Calu3 (cell line): ENCODE results near the gene OR8B3. TPM values are rescaled to one million over a fixed set of nuclear protein-coding genes. Genes with fewer than 3 reads are reported as not detected.
"Not testable (repeated sequence)": the region's sequence is repeated elsewhere in the genome, so short reads cannot be mapped to it uniquely, and the experiment has no call there.

Experiments used
- BruUV-seq: library from RNA; stranded (reverse); fragments of 400-500 nt; replicated peaks from 2 replicates; lab custom pipeline; 2021; lab: Mats Ljungman, UMichigan
- CTCF ChIA-PET: fragments of 300-600 bp; sonication (Branson Sonifier 250); formaldehyde crosslinking; loops from one replicate; lab custom pipeline; 2022; ENCODE audit warnings: antibody characterized with exemption; lab: Charles Lee
- DNase-seq: peaks from one replicate; pipeline ENCODE4 v3.0.0; 2022
- H3K27ac Mint-ChIP-seq: one replicate; pipeline ENCODE4 v1.8.0; 2022; ENCODE audit warnings: mixed read lengths; ENCODE audit not compliant: unreplicated experiment
- H3K27me3 Mint-ChIP-seq: one replicate; pipeline ENCODE4 v1.8.0; 2022; ENCODE audit warnings: mixed read lengths; ENCODE audit not compliant: unreplicated experiment
- H3K36me3 Mint-ChIP-seq: one replicate; pipeline ENCODE4 v1.8.0; 2022; ENCODE audit warnings: mild to moderate bottlenecking, moderate library complexity, mixed read lengths; ENCODE audit not compliant: insufficient read depth, unreplicated experiment
- H3K4me1 Mint-ChIP-seq: one replicate; pipeline ENCODE4 v1.8.0; 2022; ENCODE audit warnings: mild to moderate bottlenecking, low read depth, mixed read lengths; ENCODE audit not compliant: unreplicated experiment
- H3K4me3 Mint-ChIP-seq: one replicate; pipeline ENCODE4 v1.8.0; 2022; ENCODE audit warnings: mild to moderate bottlenecking, low read depth, moderate library complexity, mixed read lengths; ENCODE audit not compliant: unreplicated experiment
- H3K9me3 Mint-ChIP-seq: one replicate; pipeline ENCODE4 v1.8.0; 2022; ENCODE audit warnings: low read depth, mixed read lengths; ENCODE audit not compliant: unreplicated experiment
- CTCF ChIP-seq: fragments of 200-600 bp; IDR thresholded peaks from one replicate; pipeline ENCODE4 v1.8.0; 2022; ENCODE audit warnings: antibody characterized with exemption; ENCODE audit not compliant: unreplicated experiment
- intact Hi-C: fragments of 100-400 bp; cut with micrococcal nuclease; formaldehyde crosslinking; loops from one replicate; pipeline ENCODE4 v1.10.0; 2022; ENCODE audit not compliant: unreplicated experiment
- total RNA-seq: library from RNA; stranded (reverse); gene quantifications from 2 replicates; pipeline ENCODE4 v1.2.3, GENCODE V29; 2022

Gene OR8B3
- total RNA-seq, 1 experiment from 2014 or later: not detected

- H3K36me3 Mint-ChIP-seq: no peaks in the 10 kb centered on the region
- no peaks in the 10 kb centered on the region for H3K4me1 Mint-ChIP-seq
- BruUV-seq: no TSS peak
- intact Hi-C loops: no loop called here
- CTCF ChIA-PET: no interaction called here
- no peak overlapping the region for H3K27ac Mint-ChIP-seq
- no peak for TF ChIP-seq CTCF
- no peaks in the 10 kb centered on the region for H3K27me3 Mint-ChIP-seq
- peaks cover 4% of the 10 kb centered on the region for H3K9me3 Mint-ChIP-seq
- DNase-seq: no peak
- H3K4me3 Mint-ChIP-seq: no peak overlapping the region
Measured at GRCh38 chr11:124394408-124394807, 4.4 kb downstream of the OR8B3 start.

DNA sequence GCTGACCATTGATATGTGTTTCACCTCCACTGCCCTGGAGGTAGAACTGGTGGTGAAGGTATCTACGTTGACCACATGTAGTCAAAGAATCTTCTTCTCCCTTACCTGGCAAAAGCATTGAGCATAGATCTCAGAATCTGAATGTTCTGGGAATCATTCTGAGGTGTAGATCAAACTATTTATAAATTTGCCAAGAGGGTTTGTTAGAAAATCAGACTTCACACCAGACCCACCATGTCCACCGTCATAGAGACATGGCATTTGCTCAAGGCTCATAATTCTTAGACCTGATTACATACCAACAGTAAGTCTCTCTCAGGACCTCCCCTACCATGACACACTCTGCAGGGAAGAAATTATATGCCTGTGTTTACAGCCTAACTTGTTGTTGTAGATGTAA is 14.4 kb downstream of the OR8B3 start, which contains the start of gene OR8B2:
OR8B2 (minus strand) TSS at position 101 of the 400 bp plus-strand sequence. CDS start 1,156 bp downstream, outside the sequence.
- Mint-ChIP-seq H3K27ac (no peak within 1 kb of the TSS), H3K27me3 (no peaks in the 10 kb centered on the region), H3K4me3 (no peak within 1 kb of the TSS), H3K9me3 (no peaks in the 10 kb centered on the region), H3K36me3 (no peaks in the 10 kb centered on the region), H3K4me1 (no peaks in the 10 kb centered on the region)
- BruUV-seq: no TSS peak
- CTCF ChIA-PET: interaction anchor here (0.6 kb wide), 1 partner anchor 1299 kb away, joined by 5 read pairs; no protein-coding TSS in a partner anchor
- no peak for DNase-seq
- TF ChIP-seq CTCF: no peak
- intact Hi-C loops: no loop called here

DNA sequence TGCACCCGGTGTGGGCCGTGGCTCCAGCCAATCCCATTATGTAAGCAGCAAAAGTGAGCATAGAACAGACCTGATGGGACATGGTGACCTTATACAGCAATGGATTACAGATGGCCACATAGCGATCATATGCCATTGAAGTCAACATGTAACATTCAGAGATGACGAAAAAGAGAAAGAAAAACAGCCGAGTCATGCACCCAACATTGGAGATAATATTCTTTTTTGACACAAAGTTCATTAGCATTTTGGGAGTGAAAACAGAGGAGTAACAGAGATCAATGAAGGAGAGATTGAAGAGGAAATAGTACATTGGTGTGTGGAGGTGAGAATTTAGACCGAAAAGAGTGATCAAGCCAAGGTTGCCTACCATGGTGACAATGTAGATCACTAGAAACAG is 16.0 kb downstream of the OR8B3 start:
- H3K9me3 Mint-ChIP-seq, DNase-seq, H3K27me3 Mint-ChIP-seq, BruUV-seq, CTCF ChIA-PET, H3K4me1 Mint-ChIP-seq, H3K36me3 Mint-ChIP-seq, H3K4me3 Mint-ChIP-seq, intact Hi-C loops, H3K27ac Mint-ChIP-seq: not testable (repeated sequence)

- Mint-ChIP-seq H3K9me3 (no peaks in the 10 kb centered on the region), H3K4me3 (no peak overlapping the region), H3K4me1 (no peaks in the 10 kb centered on the region), H3K36me3 (no peaks in the 10 kb centered on the region), H3K27me3 (no peaks in the 10 kb centered on the region), H3K27ac (no peak overlapping the region)
- CTCF ChIA-PET: no interaction called here
- DNase-seq: no peak
- intact Hi-C loops: no loop called here
- no peak for TF ChIP-seq CTCF
- no TSS peak for BruUV-seq
Measured at GRCh38 chr11:124380585-124380984, 18.2 kb downstream of the OR8B3 start.

DNA sequence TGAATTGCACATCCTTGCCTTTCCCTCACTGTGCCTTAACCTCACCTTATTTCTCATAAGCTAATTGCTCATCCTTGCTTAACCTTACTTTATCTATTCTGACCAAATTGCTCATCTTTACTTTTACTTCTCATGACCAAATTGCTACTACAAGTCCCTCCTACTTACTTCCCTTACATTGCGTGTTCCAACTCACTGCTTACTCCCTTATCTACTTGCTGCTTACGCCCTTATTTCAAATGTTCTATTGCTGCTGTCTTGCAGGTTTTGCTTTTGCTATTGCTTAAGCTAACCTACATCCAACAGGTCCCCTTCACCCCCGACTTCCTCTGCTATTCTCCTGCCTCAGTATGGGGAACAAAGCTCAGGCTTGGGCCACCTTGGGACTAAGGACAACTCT is 22.5 kb downstream of the OR8B3 start:
- intact Hi-C loops: no loop called here
- CTCF ChIA-PET: no interaction called here
- DNase-seq: no peak
- Mint-ChIP-seq H3K4me3 (no peak overlapping the region), H3K27me3 (no peaks in the 10 kb centered on the region), H3K9me3 (no peaks in the 10 kb centered on the region), H3K36me3 (no peaks in the 10 kb centered on the region), H3K27ac (no peak overlapping the region), H3K4me1 (no peaks in the 10 kb centered on the region)
- no peak for TF ChIP-seq CTCF
- no TSS peak for BruUV-seq
